WTC11 (cell line): ENCODE data around the gene TRIM62.

Source experiments
- AFF4 ChIP-seq: sonication (generic); formaldehyde crosslinking; IDR thresholded peaks from 2 replicates; pipeline ENCODE4 v1.8.1; 2023; ENCODE audit warnings: mild to moderate bottlenecking, missing genetic modification reagents, borderline replicate concordance
- CDX4 ChIP-seq: fragments of 250-450 bp; sonication (Bioruptor Pico); IDR thresholded peaks from 2 replicates; pipeline ENCODE4 v1.9.0; 2021; ENCODE audit warnings: moderate library complexity, mild to moderate bottlenecking, inconsistent platforms, borderline replicate concordance
- CREB1 ChIP-seq: sonication (generic); formaldehyde crosslinking; IDR thresholded peaks from 2 replicates; pipeline ENCODE4 v1.8.0; 2023; ENCODE audit warnings: mild to moderate bottlenecking, missing genetic modification reagents
- CTCF ChIP-seq: fragments of 200-600 bp; IDR thresholded peaks from 2 replicates; pipeline ENCODE4 v1.8.0; 2022; ENCODE audit warnings: antibody characterized with exemption
- JUN ChIP-seq: sonication (generic); formaldehyde crosslinking; IDR thresholded peaks from 2 replicates; pipeline ENCODE4 v1.8.0; 2023; ENCODE audit warnings: mild to moderate bottlenecking, missing genetic modification reagents
- MAX ChIP-seq: sonication (generic); formaldehyde crosslinking; IDR thresholded peaks from 2 replicates; pipeline ENCODE4 v1.8.0; 2022; ENCODE audit warnings: mild to moderate bottlenecking, missing genetic modification reagents
- NFATC4 ChIP-seq: fragments of 250-450 bp; sonication (Bioruptor Pico); IDR thresholded peaks from 2 replicates; pipeline ENCODE4 v1.9.0; 2021; ENCODE audit warnings: mild to moderate bottlenecking
- PRDM15 ChIP-seq: sonication (generic); formaldehyde crosslinking; IDR thresholded peaks from 2 replicates; pipeline ENCODE4 v1.8.0; 2022; ENCODE audit warnings: missing genetic modification reagents
- USF1 ChIP-seq: sonication (generic); formaldehyde crosslinking; IDR thresholded peaks from 2 replicates; pipeline ENCODE4 v1.8.0; 2022; ENCODE audit warnings: mild to moderate bottlenecking, missing genetic modification reagents

GRCh38 chr1:33143176-33143575 lies 38.7 kb downstream of the TRIM62 start:
- TF ChIP-seq PRDM15 (no peak), CTCF (no peak), MAX (CRISPR knock-in tag) (no peak), JUN (CRISPR knock-in tag) (no peak), CDX4 (CRISPR knock-in tag) (no peak), AFF4 (CRISPR knock-in tag) (no peak), CREB1 (CRISPR knock-in tag) (no peak), USF1 (CRISPR knock-in tag) (no peak), NFATC4 (CRISPR knock-in tag) (no peak)
